H1 (cell line): ENCODE measurements around the gene POLD4. TPM values are rescaled to one million over a fixed set of nuclear protein-coding genes. Genes with fewer than 3 reads are reported as not detected.
A peak's percentile ranks its signal among the peaks of the same experiment; 100 is the strongest.

ENCODE experiments used
- CTCF ChIA-PET: fragments of 300-600 bp; sonication (Branson Sonifier 250); formaldehyde crosslinking; loops from one replicate; lab custom pipeline; 2021; ENCODE audit not compliant: partially characterized antibody; lab: Charles Lee
- POLR2A ChIA-PET: fragments of 300-600 bp; sonication (Branson Sonifier 250); formaldehyde crosslinking; loops from one replicate; lab custom pipeline; 2021; ENCODE audit warnings: inconsistent platforms; ENCODE audit not compliant: partially characterized antibody; lab: Charles Lee
- DNase-seq, 2 experiments: peaks; one replicate each; pipeline versions ENCODE4 v3.0.0 to v3.0.0-alpha.2; 2010 to 2022; ENCODE audit warnings: low spot score in 2 of 2, low read depth in 1 of 2, mixed read lengths in 1 of 2
- FAIRE-seq: peaks from 2 replicates; lab custom pipeline; 2011; peaks lifted over from hg19 to GRCh38; lab: Jason Lieb, UNC
- H2AFZ ChIP-seq: 2 replicates; pipeline ENCODE4 v1.8.1; 2012; ENCODE audit warnings: low read length, inconsistent platforms
- H2AK5ac ChIP-seq: 2 replicates; pipeline ENCODE4 v1.6.1; 2013; ENCODE audit warnings: low read depth, low read length
- H2BK120ac ChIP-seq: replicated peaks from 2 replicates; pipeline ENCODE3; 2013; ENCODE audit warnings: low read depth, low read length, inconsistent platforms
- H2BK12ac ChIP-seq: 2 replicates; pipeline ENCODE4 v1.6.1; 2013; ENCODE audit warnings: low read depth, low read length
- H2BK15ac ChIP-seq: 2 replicates; pipeline ENCODE4 v1.6.1; 2013; ENCODE audit warnings: low read length
- H2BK20ac ChIP-seq: 2 replicates; pipeline ENCODE4 v1.6.1; 2013; ENCODE audit warnings: low read length
- H2BK5ac ChIP-seq: 2 replicates; pipeline ENCODE4 v1.6.1; 2013; ENCODE audit warnings: low read depth, low read length
- H3K14ac ChIP-seq: 2 replicates; pipeline ENCODE4 v1.6.1; 2013; ENCODE audit warnings: inconsistent platforms; ENCODE audit not compliant: insufficient read length
- H3K18ac ChIP-seq: 2 replicates; pipeline ENCODE4 v1.6.1; 2013; ENCODE audit warnings: low read length; ENCODE audit errors: extremely low read depth
- H3K23ac ChIP-seq: 2 replicates; pipeline ENCODE4 v1.6.1; 2013; ENCODE audit warnings: inconsistent platforms; ENCODE audit not compliant: insufficient read length
- H3K23me2 ChIP-seq: 2 replicates; pipeline ENCODE4 v1.6.1; 2013; ENCODE audit warnings: low read depth, low read length
- H3K27ac ChIP-seq: 2 replicates; pipeline ENCODE4 v1.6.1; 2011; ENCODE audit warnings: low read depth, low read length, inconsistent platforms
- H3K27me3 ChIP-seq, 4 experiments: replicated peaks in 1 of 4; 1 replicate in 1 of 4; 2 replicates in 3 of 4; pipeline versions ENCODE4 v1.6.1 to v1.8.1; 2011 to 2013; ENCODE audit warnings: low read length in 3 of 4, mild to moderate bottlenecking in 3 of 4, inconsistent platforms in 2 of 4, mixed read lengths in 2 of 4, moderate library complexity in 1 of 4; ENCODE audit not compliant: control insufficient read depth in 3 of 4, insufficient read depth in 3 of 4; ENCODE audit errors: extremely low read depth in 1 of 4
- H3K36me3 ChIP-seq, 4 experiments: 2 replicates each; pipeline versions ENCODE4 v1.6.1 to v1.8.1; 2011 to 2013; ENCODE audit warnings: mild to moderate bottlenecking in 4 of 4, low read length in 3 of 4, moderate library complexity in 2 of 4, control low read depth in 1 of 4, inconsistent platforms in 1 of 4; ENCODE audit not compliant: insufficient read depth in 4 of 4, control insufficient read depth in 2 of 4
- H3K4ac ChIP-seq: replicated peaks from 2 replicates; pipeline ENCODE3; 2013; ENCODE audit warnings: low read length, low read depth, mixed read lengths, inconsistent platforms; ENCODE audit not compliant: insufficient read length
- H3K4me1 ChIP-seq, 4 experiments: replicated peaks in 1 of 4; 1 replicate in 1 of 4; 2 replicates in 3 of 4; pipeline versions ENCODE4 v1.6.1 to v1.8.1; 2011 to 2013; ENCODE audit warnings: low read length in 3 of 4, inconsistent platforms in 2 of 4, mixed read lengths in 1 of 4; ENCODE audit not compliant: insufficient read depth in 4 of 4, control insufficient read depth in 3 of 4
- H3K4me2 ChIP-seq, 2 experiments: 2 replicates each; pipeline versions ENCODE4 v1.6.1 to v1.8.1; 2011 to 2013; ENCODE audit warnings: low read depth in 2 of 2, low read length in 2 of 2, control low read depth in 1 of 2, inconsistent platforms in 1 of 2, mild to moderate bottlenecking in 1 of 2; ENCODE audit not compliant: insufficient read depth in 1 of 2
- H3K4me3 ChIP-seq, 4 experiments: fragments of 200-600, 300-600 bp in 1 of 4; sonication (generic), shearing (Covaris generic), sonication (Bioruptor Twin) in 1 of 4; 2 replicates each; pipeline versions ENCODE4 v1.5.1 to v1.8.1; 2011 to 2016; ENCODE audit warnings: low read length in 4 of 4, low read depth in 3 of 4, control low read depth in 2 of 4, inconsistent platforms in 2 of 4, mild to moderate bottlenecking in 2 of 4, mixed read lengths in 1 of 4, moderate library complexity in 1 of 4; ENCODE audit not compliant: insufficient read depth in 2 of 4; ENCODE audit errors: extremely low read depth in 1 of 4
- H3K56ac ChIP-seq: replicated peaks from 2 replicates; pipeline ENCODE3; 2013; ENCODE audit warnings: low read depth, mild to moderate bottlenecking, mixed read lengths, low read length, inconsistent platforms; ENCODE audit not compliant: insufficient read length
- H3K79me1 ChIP-seq: 2 replicates; pipeline ENCODE4 v1.6.1; 2013; ENCODE audit warnings: low read depth, low read length, control low read depth
- H3K79me2 ChIP-seq, 2 experiments: 2 replicates each; pipeline versions ENCODE4 v1.6.1 to v1.8.1; 2012 to 2013; ENCODE audit warnings: low read length in 2 of 2, mild to moderate bottlenecking in 2 of 2, inconsistent platforms in 1 of 2; ENCODE audit not compliant: insufficient read depth in 2 of 2, control insufficient read depth in 1 of 2
- H3K9ac ChIP-seq, 4 experiments: replicated peaks in 1 of 4; 1 replicate in 1 of 4; 2 replicates in 3 of 4; pipeline versions ENCODE4 v1.6.1 to v1.8.1; 2011 to 2013; ENCODE audit warnings: low read depth in 3 of 4, low read length in 3 of 4, control low read depth in 2 of 4, mild to moderate bottlenecking in 2 of 4, moderate library complexity in 2 of 4, inconsistent platforms in 1 of 4; ENCODE audit errors: extremely low read depth in 1 of 4
- H3K9me3 ChIP-seq, 2 experiments: 2 replicates each; pipeline versions ENCODE4 v1.6.1 to v1.8.1; 2012 to 2013; ENCODE audit warnings: mild to moderate bottlenecking in 2 of 2, moderate library complexity in 2 of 2, control low read depth in 1 of 2, inconsistent platforms in 1 of 2, low read depth in 1 of 2, low read length in 1 of 2, mixed read lengths in 1 of 2; ENCODE audit not compliant: insufficient read depth in 2 of 2
- H4K20me1 ChIP-seq, 2 experiments: replicated peaks in 1 of 2; 2 replicates each; pipeline versions ENCODE3 to v1.8.1; 2011 to 2013; ENCODE audit warnings: inconsistent platforms in 2 of 2, low read length in 2 of 2, mild to moderate bottlenecking in 1 of 2; ENCODE audit not compliant: insufficient read depth in 2 of 2, control insufficient read depth in 1 of 2
- H4K5ac ChIP-seq: 2 replicates; pipeline ENCODE4 v1.6.1; 2013; ENCODE audit warnings: low read length, low read depth, mixed read lengths, inconsistent platforms; ENCODE audit not compliant: insufficient read length
- H4K8ac ChIP-seq: 2 replicates; pipeline ENCODE4 v1.8.0; 2013; ENCODE audit warnings: mild to moderate bottlenecking, moderate library complexity, low read length, inconsistent platforms; ENCODE audit not compliant: insufficient read depth; ENCODE audit errors: extremely low read depth
- H4K91ac ChIP-seq: replicated peaks from 2 replicates; pipeline ENCODE3; 2013; ENCODE audit warnings: low read length, mixed read lengths, inconsistent platforms; ENCODE audit not compliant: insufficient read length
- CHD1 ChIP-seq: IDR thresholded peaks from 2 replicates; pipeline ENCODE4 v1.6.1; 2012; ENCODE audit warnings: low read depth, low read length, improper control_type of control experiment
- CHD2 ChIP-seq: IDR thresholded peaks from 2 replicates; pipeline ENCODE4 v1.6.1; 2012; ENCODE audit warnings: low read length, improper control_type of control experiment
- CTCF ChIP-seq, 3 experiments: IDR thresholded peaks; 1 replicate in 2 of 3; 2 replicates in 1 of 3; pipeline versions ENCODE4 v1.5.1 to v1.6.1; 2011; ENCODE audit warnings: low read length in 3 of 3, mild to moderate bottlenecking in 3 of 3, inconsistent platforms in 2 of 3, low read depth in 1 of 3, moderate library complexity in 1 of 3; ENCODE audit not compliant: insufficient read depth in 1 of 3; ENCODE audit errors: control extremely low read depth in 1 of 3
- HDAC2 ChIP-seq, 2 experiments: fragments of 300-600 bp in 1 of 2; sonication (generic) in 1 of 2; IDR thresholded peaks; 2 replicates each; pipeline ENCODE4 v1.6.1; 2011 to 2012; ENCODE audit warnings: low read depth in 2 of 2, low read length in 2 of 2, mild to moderate bottlenecking in 2 of 2, moderate library complexity in 2 of 2, borderline replicate concordance in 1 of 2, inconsistent platforms in 1 of 2
- SIRT6 ChIP-seq: IDR thresholded peaks from one replicate; pipeline ENCODE4 v1.7.1; 2012; ENCODE audit warnings: low read length, inconsistent platforms
- TEAD4 ChIP-seq: IDR thresholded peaks from 2 replicates; pipeline ENCODE4 v1.6.1; 2012; ENCODE audit warnings: low read depth, low read length, inconsistent platforms, mixed read lengths
- YY1 ChIP-seq: IDR thresholded peaks from 2 replicates; pipeline ENCODE4 v1.6.1; 2011; ENCODE audit warnings: low read depth, mild to moderate bottlenecking, low read length
- whole genome bisulfite sequencing, 2 experiments: shearing (Covaris generic) in 1 of 2; methylation state at CpG; one replicate each; pipeline versions ENCODE4 v1.1.6 to v1.1.7; 2013 to 2015; ENCODE audit warnings: low lambda C conversion rate in 2 of 2, mixed read lengths in 2 of 2, inconsistent platforms in 1 of 2, low coverage in 1 of 2, missing lambda C conversion rate in 1 of 2; ENCODE audit not compliant: insufficient replicate concordance in 2 of 2, insufficient coverage in 1 of 2, insufficient read length in 1 of 2; ENCODE audit errors: extremely low coverage in 1 of 2, missing lambda C conversion rate in 1 of 2; 5-methylcytosine and 5-hydroxymethylcytosine counted together
- polyA plus RNA-seq, 7 experiments: library from polyadenylated mRNA; depleted of rRNA in 3 of 7; stranded (reverse) in 5 of 7; unstranded in 2 of 7; fragments of >200 nt in 5 of 7; fragments of 200-250 nt in 2 of 7; gene quantifications; 1 replicate in 5 of 7; 2 replicates in 1 of 7; 4 replicates in 1 of 7; pipeline versions ENCODE4 v1.2.1 to v1.2.3, GENCODE V29; 2011 to 2013; ENCODE audit warnings: missing spikeins in 2 of 7, mixed read lengths in 2 of 7
- total RNA-seq: library from RNA; stranded (reverse); fragmentation: NEBNext Ultra II Directional; extraction: Animal tissue kit (Norgen Biotek cat#: 25700); gene quantifications from 2 replicates; pipeline ENCODE4 v1.2.1, GENCODE V29; 2021

POLD4 gene
- total and polyA plus RNA-seq, 2 of the 8 experiments (the other 6 are each of a cell fraction or from before 2014, with no cell fraction given): 21.2 to 46.7 TPM

GRCh38 chr11:67373648-67374570 is 20.6 kb upstream of the POLD4 start:
- peak overlapping the region; percentile 4 for H3K4ac ChIP-seq
- no peaks in the 10 kb centered on the region for H3K9me3 ChIP-seq
- no peak overlapping the region for H2BK20ac ChIP-seq
- ChIA-PET POLR2A (interaction anchor here (0.9 to 1.8 kb wide), 6 partner anchors 8 to 21 kb away, joined by 3 to 5 read pairs (median 4); partner anchors contain the start of gene POLD4), CTCF (interaction anchor here (0.9 to 34.8 kb wide), 7 partner anchors 8 to 255 kb away, joined by 3 to 1305 read pairs (median 7); partner anchors contain the start of genes POLD4 and RAD9A)
- H3K4me1 ChIP-seq: peaks cover 0 to 43% (median 37%) of the 10 kb centered on the region in 4 experiments; a peak in 6 of 7 replicates
- no peak overlapping the region; the same call in 1 of the 2 replicates for H4K8ac ChIP-seq
- FAIRE-seq: no peak
- peak overlapping the region; percentile 87 for H3K18ac ChIP-seq
- DNase-seq: peak; percentile 78 to 79
- H2AFZ ChIP-seq: no peak overlapping the region
- 1% methylated on average over 26 of the region's 40 CpGs; no CpG with 5 or more reads in 1 of the 2 experiments for WGBS, 2 experiments
- H3K23me2 ChIP-seq: peaks cover 25% of the 10 kb centered on the region; the same call in 1 of the 2 replicates
- peak overlapping the region; percentile 50; the same call in 1 of the 2 replicates for H2BK12ac ChIP-seq
- H3K27me3 ChIP-seq: peaks cover 7 to 69% (median 57%) of the 10 kb centered on the region in 4 experiments
- peaks cover 0 to 5% of the 10 kb centered on the region in 2 experiments for H4K20me1 ChIP-seq
- H3K79me1 ChIP-seq: no peaks in the 10 kb centered on the region
- peak overlapping the region; percentile 46 to 77 (median 54) for H3K4me3 ChIP-seq
- no peak overlapping the region for H2BK120ac ChIP-seq
- no peak overlapping the region for H4K91ac ChIP-seq
- H3K4me2 ChIP-seq: peak overlapping the region; percentile 87 to 96
- H3K79me2 ChIP-seq: no peaks in the 10 kb centered on the region
- H3K27ac ChIP-seq: no peak overlapping the region
- H2AK5ac ChIP-seq: no peak overlapping the region
- H3K36me3 ChIP-seq: no peaks in the 10 kb centered on the region
- no peak overlapping the region for H3K9ac ChIP-seq
- H3K23ac ChIP-seq: no peak overlapping the region
- H4K5ac ChIP-seq: no peak overlapping the region
- H2BK15ac ChIP-seq: 0 out of 2 replicates have a peak overlapping the region, but pooled peaks have one; percentile 61
- no peak overlapping the region for H3K14ac ChIP-seq
- no peak overlapping the region for H3K56ac ChIP-seq
- H2BK5ac ChIP-seq: peak overlapping the region; percentile 71; the same call in 1 of the 2 replicates
- 0 out of 4 replicates have a peak, but pooled peaks have one; percentile 11 to 50 for TF ChIP-seq HDAC2 (IDR thresholded peaks at IDR 0.05; ENCODE audit: borderline replicate concordance in 1 of 2, low read depth in 2 of 2, low read length in 2 of 2)
- no peak for TF ChIP-seq CHD1
- peak in 2 of 3 experiments; percentile 29 to 34; a peak in 3 of 4 replicates for TF ChIP-seq CTCF (IDR thresholded peaks at IDR 0.05; ENCODE audit: control extremely low read depth in 1 of 3, insufficient read depth in 1 of 3, low read depth in 1 of 3, low read length in 3 of 3)
- TF ChIP-seq CHD2: no peak
- no peak for TF ChIP-seq SIRT6
- TF ChIP-seq TEAD4: no peak
- TF ChIP-seq YY1: no peak
